GM21381 (cell line): ENCODE measurements around the gene CPNE7.

Experiments used
- ATAC-seq: cut with Tn5 transposase; IDR thresholded peaks from one replicate; pipeline ENCODE4 v1.9.1; 2021; ENCODE audit warnings: mild to moderate bottlenecking, moderate library complexity; ENCODE audit not compliant: unreplicated experiment

The CPNE7 gene

GRCh38 chr16:89575247-89576152, at the start of gene CPNE7:
CPNE7 (plus strand) TSS chr16:89575758; CDS start chr16:89575898, 140 bp downstream.
- ATAC-seq = no peak

GRCh38 chr16:89529097-89529496, 46.5 kb upstream of the CPNE7 start:
- no peak for ATAC-seq

- ATAC-seq = no peak
Observed at GRCh38 chr16:89530401-89531381, 44.9 kb upstream of the CPNE7 start.

- ATAC-seq = no peak
Observed at GRCh38 chr16:89531821-89532526, 43.6 kb upstream of the CPNE7 start.

- ATAC-seq = no peak
Observed at GRCh38 chr16:89534252-89534756, 41.3 kb upstream of the CPNE7 start.

GRCh38 chr16:89536371-89536770, 39.2 kb upstream of the CPNE7 start:
- ATAC-seq = no peak

- no peak for ATAC-seq
Observed at GRCh38 chr16:89536886-89537548, 38.5 kb upstream of the CPNE7 start.

- ATAC-seq = no peak
Observed at GRCh38 chr16:89537549-89537925, 38.0 kb upstream of the CPNE7 start.

GRCh38 chr16:89538286-89538685, 37.3 kb upstream of the CPNE7 start:
- no peak for ATAC-seq

GRCh38 chr16:89540557-89540956, 35.0 kb upstream of the CPNE7 start:
- ATAC-seq = no peak

GRCh38 chr16:89541792-89542191, 33.8 kb upstream of the CPNE7 start:
- no peak for ATAC-seq

GRCh38 chr16:89544113-89544512, 31.4 kb upstream of the CPNE7 start:
- no peak for ATAC-seq

- ATAC-seq = no peak
Observed at GRCh38 chr16:89544713-89545043, 30.9 kb upstream of the CPNE7 start.

GRCh38 chr16:89545044-89545830, 30.3 kb upstream of the CPNE7 start:
- no peak for ATAC-seq

- no peak for ATAC-seq
Observed at GRCh38 chr16:89545831-89546574, 29.6 kb upstream of the CPNE7 start.

- ATAC-seq = no peak
Observed at GRCh38 chr16:89546781-89547180, 28.8 kb upstream of the CPNE7 start.

- no peak for ATAC-seq
Observed at GRCh38 chr16:89547291-89547690, 28.3 kb upstream of the CPNE7 start.

- no peak for ATAC-seq
Observed at GRCh38 chr16:89547860-89548259, 27.7 kb upstream of the CPNE7 start.
